ENCODE results near the gene ZCCHC24. TPM values are rescaled to one million over a fixed set of nuclear protein-coding genes. Genes with fewer than 3 reads are reported as not detected.
A peak's percentile ranks its signal among the peaks of the same experiment; 100 is the strongest.

Gene ZCCHC24
- total RNA-seq, 2 donors from 2014 or later: 45.6 to 85.9 TPM

DNA sequence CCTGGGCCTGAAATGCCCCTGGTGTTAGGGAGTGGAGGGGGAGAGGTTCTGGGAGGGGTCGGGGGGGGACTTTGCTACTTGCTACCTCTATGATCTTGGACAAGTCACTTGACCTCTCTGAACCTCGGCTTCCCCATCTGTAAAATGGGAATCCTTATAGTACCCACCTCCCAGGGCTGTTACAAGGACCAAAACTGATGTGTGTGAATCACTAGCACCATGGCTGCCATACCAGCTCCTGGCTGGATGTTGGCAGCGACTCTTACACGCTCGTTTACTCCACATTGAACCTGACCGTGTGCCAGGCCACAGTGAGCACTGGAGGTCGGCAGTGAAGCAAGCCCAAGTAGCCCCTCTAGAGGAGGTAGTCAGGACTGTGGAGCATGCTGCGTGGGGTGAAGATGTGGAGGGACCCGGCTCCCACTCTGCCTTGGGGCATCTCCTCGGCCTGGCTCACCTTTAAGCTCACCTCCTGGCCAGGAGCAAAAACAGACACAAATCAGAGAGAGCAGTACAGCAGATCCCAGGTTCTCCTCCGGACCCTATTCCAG, 69.3 kb downstream of the ZCCHC24 start:
- TF ChIP-seq, protein P1, sequence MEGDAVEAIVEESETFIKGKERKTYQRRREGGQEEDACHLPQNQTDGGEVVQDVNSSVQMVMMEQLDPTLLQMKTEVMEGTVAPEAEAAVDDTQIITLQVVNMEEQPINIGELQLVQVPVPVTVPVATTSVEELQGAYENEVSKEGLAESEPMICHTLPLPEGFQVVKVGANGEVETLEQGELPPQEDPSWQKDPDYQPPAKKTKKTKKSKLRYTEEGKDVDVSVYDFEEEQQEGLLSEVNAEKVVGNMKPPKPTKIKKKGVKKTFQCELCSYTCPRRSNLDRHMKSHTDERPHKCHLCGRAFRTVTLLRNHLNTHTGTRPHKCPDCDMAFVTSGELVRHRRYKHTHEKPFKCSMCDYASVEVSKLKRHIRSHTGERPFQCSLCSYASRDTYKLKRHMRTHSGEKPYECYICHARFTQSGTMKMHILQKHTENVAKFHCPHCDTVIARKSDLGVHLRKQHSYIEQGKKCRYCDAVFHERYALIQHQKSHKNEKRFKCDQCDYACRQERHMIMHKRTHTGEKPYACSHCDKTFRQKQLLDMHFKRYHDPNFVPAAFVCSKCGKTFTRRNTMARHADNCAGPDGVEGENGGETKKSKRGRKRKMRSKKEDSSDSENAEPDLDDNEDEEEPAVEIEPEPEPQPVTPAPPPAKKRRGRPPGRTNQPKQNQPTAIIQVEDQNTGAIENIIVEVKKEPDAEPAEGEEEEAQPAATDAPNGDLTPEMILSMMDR (IDR thresholded peaks at IDR 0.05): no peak
- peaks cover 0 to 5% of the 10 kb centered on the region in 2 donors for H3K9me3 ChIP-seq
- H3K27me3 ChIP-seq: no peaks in the 10 kb centered on the region
- H3K27ac ChIP-seq: no peak overlapping the region
- no peak overlapping the region for H3K4me3 ChIP-seq
- no peak for DNase-seq (ENCODE audit: low spot score)
- peaks cover 0 to 29% of the 10 kb centered on the region in 2 donors for H3K4me1 ChIP-seq
- no peaks in the 10 kb centered on the region for H3K36me3 ChIP-seq

DNA sequence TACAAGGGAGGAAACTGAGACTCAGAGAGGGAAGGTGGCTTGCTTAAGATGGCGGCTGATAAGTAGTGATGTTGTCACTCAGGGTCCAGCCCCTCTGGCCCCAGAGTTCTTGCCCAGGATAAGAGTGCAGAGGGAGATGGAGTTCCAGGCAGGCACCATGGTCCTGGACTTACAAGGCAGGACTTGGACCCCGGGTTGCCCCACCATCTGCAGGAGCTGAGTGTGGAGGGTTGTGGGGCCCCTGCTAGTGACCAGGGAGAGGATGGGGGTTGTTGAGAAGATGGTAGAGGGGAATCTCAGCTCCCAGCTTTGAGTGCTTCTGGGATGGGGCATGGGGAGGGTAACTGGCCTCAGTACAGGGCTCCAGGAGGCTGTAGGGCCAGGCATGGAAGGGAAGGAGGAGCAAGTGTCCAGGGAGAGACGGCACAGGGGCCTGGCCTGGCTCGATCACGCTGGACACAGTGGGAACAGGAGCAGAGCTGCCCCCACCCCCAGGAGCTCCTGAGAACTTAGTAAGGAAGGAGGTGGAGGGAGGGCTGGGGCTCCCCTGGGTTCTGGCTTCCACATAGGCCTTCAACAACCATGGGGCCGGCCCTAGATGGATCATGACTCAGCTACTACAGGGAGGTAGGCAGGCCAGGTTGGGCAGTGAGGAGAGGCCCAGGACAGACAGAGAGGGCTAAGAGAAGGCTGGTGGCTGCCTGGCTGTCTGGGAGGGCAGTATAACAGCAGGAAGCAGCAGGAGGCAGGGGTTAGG, 69.9 kb downstream of the ZCCHC24 start:
- peaks cover 0 to 9% of the 10 kb centered on the region in 2 donors for H3K9me3 ChIP-seq
- peak; percentile 56 for DNase-seq (ENCODE audit: low spot score)
- no peak overlapping the region for H3K27ac ChIP-seq
- H3K4me3 ChIP-seq: no peak overlapping the region
- H3K36me3 ChIP-seq: no peaks in the 10 kb centered on the region
- TF ChIP-seq, protein P1 (IDR thresholded peaks at IDR 0.05): no peak
- H3K27me3 ChIP-seq: no peaks in the 10 kb centered on the region
- peaks cover 0 to 22% of the 10 kb centered on the region in 2 donors for H3K4me1 ChIP-seq

DNA sequence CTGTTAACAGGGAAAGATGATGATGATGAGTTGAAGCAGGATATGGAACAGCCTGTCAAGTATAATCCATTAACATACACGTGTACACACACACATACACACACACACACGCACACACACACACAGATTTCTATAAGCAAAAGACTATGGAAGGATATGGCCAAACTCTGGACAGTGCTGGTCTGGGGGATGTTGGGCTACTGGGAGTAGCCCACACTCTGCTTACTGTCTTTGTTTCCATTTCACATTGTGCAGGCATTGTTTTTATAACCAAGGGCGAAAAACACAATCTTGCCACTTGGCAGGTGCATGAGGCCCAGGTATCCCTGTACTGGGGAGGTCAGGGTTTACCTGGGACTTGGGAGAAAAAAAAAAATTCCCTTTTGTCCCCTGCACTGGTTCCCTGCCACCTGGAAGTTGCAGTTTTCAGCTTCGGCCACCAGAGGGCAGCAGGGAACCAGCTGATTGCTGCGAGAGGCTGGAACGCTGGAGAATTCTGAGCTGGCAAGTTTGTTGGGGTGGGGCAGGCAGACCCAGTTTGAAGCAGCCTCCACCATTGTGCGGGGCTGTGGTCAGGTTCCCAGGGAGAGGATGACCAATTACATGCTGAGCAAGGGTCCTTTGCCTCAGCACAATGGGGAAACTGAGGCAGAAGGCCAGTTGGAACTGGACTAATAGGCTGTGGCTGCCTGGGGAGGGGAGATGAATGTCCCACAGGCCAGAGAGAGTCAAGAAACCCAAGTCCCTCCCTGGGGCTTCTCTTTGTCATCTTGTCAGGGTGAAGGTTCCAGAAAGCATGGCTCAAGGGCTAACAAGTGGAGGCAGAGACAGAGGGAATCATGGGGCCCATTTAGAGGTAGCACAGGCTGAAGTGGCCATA, 70.9 kb downstream of the ZCCHC24 start:
- DNase-seq (ENCODE audit: low spot score): peak; percentile 80
- Histone ChIP-seq H3K9me3 (peaks cover 0 to 9% of the 10 kb centered on the region in 2 donors), H3K4me3 (no peak overlapping the region), H3K4me1 (peaks cover 0 to 13% of the 10 kb centered on the region in 2 donors), H3K27me3 (no peaks in the 10 kb centered on the region), H3K36me3 (no peaks in the 10 kb centered on the region), H3K27ac (no peak overlapping the region)
- TF ChIP-seq, protein P1 (IDR thresholded peaks at IDR 0.05): peak; percentile 92 to 98

DNA sequence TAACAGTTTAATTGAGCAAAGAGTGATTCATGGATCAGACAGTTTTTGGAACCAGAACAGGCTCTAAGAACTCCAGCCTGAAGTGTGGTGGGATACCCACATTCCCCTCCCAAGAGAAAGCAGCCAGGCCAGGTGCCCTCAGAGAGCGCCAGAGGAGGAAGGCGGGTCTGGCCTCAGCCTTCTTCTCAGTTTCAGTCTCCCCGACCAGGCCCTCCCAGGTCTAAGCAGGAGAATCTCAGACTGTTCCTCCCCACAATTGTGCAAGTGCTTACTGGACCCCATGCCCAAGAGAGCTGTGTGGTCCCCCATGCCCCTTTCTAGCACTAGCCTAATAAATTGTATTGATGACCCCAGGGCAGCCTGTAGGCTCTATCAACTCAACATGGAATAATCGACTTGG, 72.6 kb downstream of the ZCCHC24 start:
- no peak for DNase-seq (ENCODE audit: low spot score)
- no peak overlapping the region for H3K27ac ChIP-seq
- peaks cover 0 to 6% of the 10 kb centered on the region in 2 donors for H3K4me1 ChIP-seq
- H3K27me3 ChIP-seq: no peaks in the 10 kb centered on the region
- no peak overlapping the region for H3K4me3 ChIP-seq
- TF ChIP-seq, protein P1 (IDR thresholded peaks at IDR 0.05): no peak
- H3K36me3 ChIP-seq: no peaks in the 10 kb centered on the region
- H3K9me3 ChIP-seq: peaks cover 0 to 9% of the 10 kb centered on the region in 2 donors

DNA sequence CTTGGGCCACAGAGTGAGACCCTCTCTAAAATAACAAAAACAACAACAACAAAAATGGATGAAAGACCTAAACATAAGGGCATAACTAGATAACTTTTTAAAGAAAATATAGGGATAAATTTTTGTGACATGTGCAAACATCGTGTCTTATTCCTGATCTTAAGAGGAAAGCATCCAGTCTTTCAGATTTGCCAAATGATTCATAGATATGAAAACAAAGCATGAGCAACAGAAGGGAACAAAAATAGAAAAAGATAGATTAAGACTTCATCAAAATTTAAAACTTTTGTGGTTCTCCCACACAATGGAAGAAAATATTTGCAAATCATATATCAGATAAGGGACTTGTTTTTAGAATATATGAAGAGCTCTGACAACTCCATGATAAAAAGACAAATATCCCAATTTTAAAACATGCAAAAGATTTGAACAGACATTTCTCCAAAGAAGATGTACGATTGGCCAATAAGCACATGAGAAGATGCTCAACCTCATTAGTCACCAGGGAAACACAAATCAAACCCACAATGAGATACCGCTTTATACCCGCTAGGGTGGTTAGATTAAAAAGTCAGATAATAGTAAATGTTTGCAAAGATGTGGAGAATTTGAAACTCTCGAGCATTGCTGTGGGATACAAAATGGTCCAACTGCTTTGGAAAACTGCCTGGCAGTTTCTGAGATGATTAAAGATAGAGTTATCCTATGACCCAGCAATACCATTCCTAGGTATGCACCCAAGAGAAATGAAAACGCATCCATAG, 77.8 kb downstream of the ZCCHC24 start:
- Histone ChIP-seq H3K36me3 (no peaks in the 10 kb centered on the region), H3K4me3 (no peak overlapping the region), H3K27ac (no peak overlapping the region), H3K27me3 (no peaks in the 10 kb centered on the region), H3K4me1 (no peaks in the 10 kb centered on the region), H3K9me3 (peaks cover 0 to 9% of the 10 kb centered on the region in 2 donors)
- no peak for DNase-seq (ENCODE audit: low spot score)
- TF ChIP-seq, protein P1 (IDR thresholded peaks at IDR 0.05): no peak

Measured in right atrium auricular region (tissue), 2 donors.